Hematopoietic multipotent progenitor cell treated with erythropoietin and hydrocortisone succinate and interleukin-3 and kit ligand, for 8 days (in vitro differentiated cells): ENCODE results near the gene TMEM161A.
"Not testable (repeated sequence)": the region's sequence is repeated elsewhere in the genome, so short reads cannot be mapped to it uniquely, and the experiment has no call there.

Experiments
- DNase-seq: peaks from one replicate; pipeline ENCODE4 v3.0.0-alpha.2; 2015

TMEM161A gene

DNA sequence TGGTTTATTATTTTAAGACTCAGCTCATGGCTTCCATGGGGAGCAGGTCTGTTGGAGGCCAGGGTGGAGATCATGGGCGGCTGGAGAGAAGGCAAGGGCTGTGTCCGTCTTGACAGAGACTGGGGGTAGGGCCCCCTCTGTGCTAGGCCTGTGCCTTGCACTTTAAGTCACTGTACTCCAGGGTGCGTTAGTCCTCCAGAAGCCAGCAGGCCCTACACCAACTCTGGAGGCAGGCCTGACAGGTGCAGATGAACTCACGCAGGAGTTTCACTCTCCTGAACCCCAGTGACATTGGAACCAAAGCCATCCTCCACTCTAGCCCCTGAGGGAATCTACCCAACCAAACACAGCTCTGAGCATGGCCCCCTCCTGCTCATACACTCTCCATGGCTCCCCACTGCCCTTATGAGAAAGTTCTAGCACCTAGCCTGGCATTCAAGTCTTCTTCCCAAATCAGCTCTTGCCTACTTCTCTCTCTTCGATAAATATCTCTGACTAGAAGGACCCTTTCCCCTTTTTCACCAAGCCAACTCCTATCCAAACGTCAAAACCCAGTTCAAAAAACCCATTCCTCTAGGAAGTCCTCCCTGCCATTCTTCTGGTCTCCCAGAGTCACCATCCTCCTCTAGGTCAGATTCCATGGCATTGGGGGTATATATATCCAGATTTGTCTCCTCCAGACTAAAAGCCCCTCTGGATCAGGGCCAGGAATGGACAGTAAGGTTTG is 16.7 kb upstream of the TMEM161A start:
- DNase-seq = no peak

GRCh38 chr19:19152668-19153384 is 14.5 kb upstream of the TMEM161A start:
- no peak for DNase-seq

DNA sequence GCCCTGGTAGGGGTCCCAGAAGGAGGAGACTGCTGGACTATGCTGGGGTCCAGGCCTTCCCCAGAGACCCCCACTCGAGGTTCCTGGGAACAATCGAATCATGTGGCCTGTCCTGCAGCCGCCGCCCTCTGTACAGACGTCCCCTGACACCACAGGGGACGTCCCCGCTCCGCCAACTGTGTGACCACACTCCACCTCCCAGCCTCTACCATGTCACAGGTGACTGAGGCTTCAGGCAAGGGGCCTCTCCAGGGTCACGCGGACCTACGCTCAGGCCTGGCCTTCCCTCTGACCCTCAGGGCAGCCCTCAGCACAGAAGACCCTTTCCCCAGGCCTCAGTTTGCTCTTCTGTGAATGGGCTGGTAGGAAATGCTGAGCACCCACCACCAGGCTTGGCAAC is 13.1 kb upstream of the TMEM161A start:
- DNase-seq = no peak

DNA sequence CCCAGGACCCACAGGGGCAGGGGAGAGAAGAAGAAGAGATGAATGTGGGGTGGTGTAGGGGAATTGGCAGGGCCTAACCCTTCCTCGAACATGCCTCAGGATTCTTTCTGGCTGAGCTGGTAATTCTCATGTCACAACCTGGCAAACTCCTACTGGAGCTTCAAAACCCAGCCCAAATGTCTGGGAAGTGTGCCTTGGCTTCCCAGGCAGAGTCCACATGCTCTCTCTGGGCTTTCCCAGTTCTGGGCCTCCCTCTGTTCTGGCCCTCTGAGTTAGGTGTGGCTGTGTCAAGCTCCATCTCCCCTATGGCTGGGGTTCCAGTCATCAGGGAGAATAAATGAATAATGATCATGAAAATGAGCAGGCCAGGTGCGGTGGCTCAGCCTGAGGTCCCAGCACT is 11.2 kb upstream of the TMEM161A start:
- no peak for DNase-seq

- DNase-seq = not testable (repeated sequence)
Measured at GRCh38 chr19:19148504-19148903, 10.2 kb upstream of the TMEM161A start.

- no peak for DNase-seq
Measured at GRCh38 chr19:19147344-19147743, 9.1 kb upstream of the TMEM161A start.

DNA sequence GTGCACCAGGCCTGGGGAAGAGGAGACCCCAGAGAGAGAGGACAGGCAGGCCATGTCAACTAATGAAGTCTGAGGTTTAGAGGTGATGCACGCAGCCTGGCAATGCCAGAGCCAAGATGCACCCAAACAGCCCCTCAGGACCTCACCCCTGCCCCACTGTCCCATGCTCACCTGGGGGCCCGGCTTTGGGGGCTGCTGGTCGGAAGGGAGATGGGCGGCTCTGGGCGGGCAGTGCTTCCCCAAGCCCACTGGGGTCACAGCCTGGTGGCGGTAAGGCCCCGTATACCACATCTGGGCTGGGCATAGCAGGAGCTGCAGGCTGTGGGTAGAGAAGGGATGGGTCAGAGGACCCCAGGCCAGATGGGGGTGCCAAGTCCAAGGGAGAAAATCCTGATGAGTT is 8.6 kb upstream of the TMEM161A start:
- DNase-seq = no peak

DNA sequence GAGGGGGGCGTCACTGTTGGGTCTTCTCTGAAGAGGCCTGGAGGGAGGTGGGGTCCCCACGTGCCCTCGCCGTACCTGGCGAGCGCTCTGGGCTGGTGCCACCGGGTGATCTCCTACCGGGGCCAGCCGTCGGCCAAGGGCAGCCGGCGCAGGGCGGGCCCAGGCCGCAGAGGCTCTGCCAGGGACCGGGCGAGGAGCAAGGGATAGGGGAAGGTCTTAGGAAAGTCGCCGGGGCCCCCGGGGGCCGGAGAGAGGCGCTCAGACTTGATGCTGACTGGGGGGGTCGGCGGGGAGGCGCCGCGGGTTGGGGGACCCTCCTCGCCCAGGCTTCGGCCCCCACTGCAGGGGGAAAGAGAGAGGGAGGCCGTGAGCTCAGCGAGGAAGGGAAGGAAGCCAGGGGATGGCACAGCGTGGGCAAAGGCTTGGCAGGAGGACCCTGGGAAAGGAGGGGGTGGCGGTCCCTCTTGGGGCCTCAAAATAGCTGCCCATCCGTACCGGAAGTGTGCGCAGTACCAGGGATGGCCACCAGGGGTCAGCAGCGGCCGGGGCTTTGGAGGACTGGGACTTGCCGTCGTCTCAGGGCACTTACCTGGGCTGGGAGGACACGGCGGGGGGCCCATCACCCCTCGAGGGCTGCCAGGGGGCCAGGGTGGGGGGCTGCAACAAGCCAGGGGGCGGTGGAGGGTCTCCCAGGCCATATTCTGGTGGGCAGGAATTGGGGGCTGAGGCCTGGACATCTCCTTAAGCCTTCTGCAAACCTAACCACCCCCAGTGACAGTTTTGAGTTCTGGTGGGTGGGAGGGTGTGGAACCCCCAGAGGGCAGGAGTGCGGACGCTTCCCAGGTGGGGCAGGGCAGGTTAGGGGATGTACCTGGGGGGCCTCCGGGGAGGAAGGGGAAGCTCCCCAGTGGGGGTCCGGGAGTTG is 7.7 kb upstream of the TMEM161A start:
- DNase-seq = peak; percentile 77

DNA sequence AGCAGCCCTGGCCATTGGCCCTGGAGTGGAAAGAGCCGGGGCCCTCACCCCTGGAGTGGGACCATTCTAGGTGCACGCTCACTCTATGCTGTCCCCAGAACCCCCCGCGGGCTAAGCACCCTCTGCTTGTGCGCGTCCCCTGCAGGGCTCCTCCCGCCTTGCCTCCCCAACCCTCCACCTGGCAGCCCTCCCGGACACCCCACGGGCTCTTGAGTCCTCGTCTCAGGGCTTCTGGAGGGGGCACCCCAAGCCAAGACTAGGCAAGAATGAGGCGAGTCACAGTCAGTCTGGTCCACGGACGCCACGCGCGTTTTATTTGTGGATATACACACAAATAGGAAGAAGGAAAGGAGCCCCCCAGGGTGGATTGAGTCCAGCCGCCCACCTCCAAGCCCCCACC is 7.0 kb upstream of the TMEM161A start:
- DNase-seq = no peak

- no peak for DNase-seq
Measured at GRCh38 chr19:19142347-19142746, 4.1 kb upstream of the TMEM161A start.

- no peak for DNase-seq
Measured at GRCh38 chr19:19140476-19140875, 2.2 kb upstream of the TMEM161A start.

DNA sequence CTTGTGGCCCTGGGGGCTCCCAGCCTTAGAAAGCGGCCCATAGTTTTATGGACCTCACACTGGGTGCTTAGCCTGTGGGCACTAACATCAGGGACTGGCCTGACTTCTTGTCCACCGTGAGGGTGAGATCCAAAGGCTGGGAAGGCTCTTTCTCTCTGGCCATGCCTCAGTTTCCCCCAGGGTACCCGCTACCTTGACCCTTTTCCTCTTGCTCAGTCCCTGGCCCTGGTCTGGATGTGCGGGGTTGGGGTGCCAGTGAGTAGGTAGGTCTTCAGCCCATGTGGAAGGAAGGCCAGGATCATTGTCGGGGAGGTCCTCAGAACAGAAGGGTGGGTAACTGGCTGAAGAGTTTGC is 1.6 kb upstream of the TMEM161A start:
- DNase-seq = no peak

GRCh38 chr19:19137556-19138108 is 646 bp downstream of the TMEM161A start:
- no peak for DNase-seq

GRCh38 chr19:19135713-19136112 is 2.6 kb downstream of the TMEM161A start:
- DNase-seq = not testable (repeated sequence)

GRCh38 chr19:19134687-19135158 is 3.6 kb downstream of the TMEM161A start:
- peak; percentile 45 for DNase-seq

DNA sequence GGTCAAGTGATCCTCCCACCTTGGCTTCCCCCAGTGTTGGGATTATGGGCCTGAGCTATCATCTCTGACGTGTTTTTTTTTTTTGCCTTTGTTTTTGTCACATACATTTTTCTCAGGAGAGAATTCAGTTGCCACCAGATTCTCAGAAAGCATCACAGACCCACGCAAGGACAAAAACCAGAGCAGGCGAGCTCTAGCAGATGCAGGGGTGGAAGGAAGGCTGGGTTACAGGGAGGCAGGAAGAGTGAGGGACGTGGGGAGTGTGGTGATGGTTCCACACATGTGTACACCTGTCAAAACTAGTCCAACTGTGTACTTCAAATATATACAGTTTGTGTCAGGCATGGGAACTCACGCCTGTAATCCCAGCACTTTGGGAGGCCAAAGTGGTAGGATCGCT is 4.3 kb downstream of the TMEM161A start:
- no peak for DNase-seq

GRCh38 chr19:19132912-19133311 is 5.4 kb downstream of the TMEM161A start:
- DNase-seq = no peak

DNA sequence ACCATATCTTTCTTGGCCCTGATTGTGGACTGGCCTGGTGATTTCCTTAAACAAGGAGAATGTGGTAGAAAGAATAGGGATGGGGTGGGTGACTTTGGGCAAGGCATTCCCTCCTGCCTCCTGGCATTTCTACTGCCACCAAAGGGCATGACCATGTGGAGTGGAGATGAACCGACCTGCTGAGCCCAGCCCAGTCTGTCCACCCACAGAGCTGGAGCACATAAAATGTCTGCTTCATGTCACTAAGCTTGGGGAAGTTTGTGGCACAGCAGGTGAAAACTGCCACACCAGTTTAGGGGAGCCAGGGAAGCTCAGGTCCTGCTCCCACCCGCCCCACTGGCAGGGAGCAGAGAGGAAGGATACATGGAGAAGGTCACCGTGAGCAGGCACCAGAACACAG is 6.3 kb downstream of the TMEM161A start:
- DNase-seq = no peak

DNA sequence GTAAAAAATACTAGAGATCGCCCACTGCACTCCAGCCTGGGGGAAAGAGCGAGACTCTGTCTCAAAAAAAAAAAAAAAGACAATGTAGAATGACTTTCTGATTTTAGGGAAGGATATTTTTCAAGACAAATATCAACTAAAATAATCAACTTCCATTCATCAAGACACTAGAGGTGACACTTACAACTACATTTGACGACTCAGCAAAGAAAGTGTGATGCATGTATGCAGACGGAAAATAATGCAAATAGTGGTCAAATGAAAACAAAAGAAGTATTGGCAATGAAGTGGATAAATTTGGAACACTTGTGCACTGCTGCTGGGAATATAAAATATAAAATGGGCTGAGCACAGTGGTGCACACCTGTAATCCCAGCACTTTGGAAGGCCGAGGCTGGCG is 12.2 kb downstream of the TMEM161A start:
- no peak for DNase-seq

- no peak for DNase-seq
Measured at GRCh38 chr19:19123386-19123785, 14.9 kb downstream of the TMEM161A start.

- no peak for DNase-seq
Measured at GRCh38 chr19:19122902-19123301, 15.4 kb downstream of the TMEM161A start.

DNA sequence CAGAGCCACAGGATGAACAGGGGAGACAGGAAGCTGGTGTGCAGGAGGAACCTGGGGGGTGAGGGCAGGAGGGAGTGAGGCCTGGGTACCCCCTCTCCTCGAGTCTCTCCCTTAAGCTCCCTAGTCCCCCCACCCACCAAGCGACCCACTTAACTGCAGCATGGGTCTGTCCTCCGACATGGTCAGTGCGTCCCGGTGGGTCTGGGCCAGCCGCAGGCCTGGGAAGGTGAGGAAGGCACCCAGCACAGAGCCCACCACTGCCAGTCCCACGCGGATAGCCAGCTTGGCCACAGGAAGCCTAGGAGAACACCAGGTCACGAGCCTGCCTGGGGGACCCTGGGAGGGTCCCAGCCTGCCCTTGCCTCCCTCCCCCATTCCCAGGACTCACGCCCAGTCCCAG is 16.9 kb downstream of the TMEM161A start:
- DNase-seq = no peak
